Activated T-helper 17 cell treated with anti-CD3 and anti-CD28 coated beads, Interleukin-2, amount 50 U/mL, for 72 hours (primary cell): Measurements from ENCODE around the gene TMEM114. TPM values are rescaled to one million over a fixed set of nuclear protein-coding genes. Genes with fewer than 3 reads are reported as not detected.

ENCODE experiments used
- ATAC-seq: fragments of 150-1000 bp; cut with Tn5 transposase; replicated peaks from 2 replicates; pipeline ENCODE4 v1.10.0; 2021; ENCODE audit warnings: mild to moderate bottlenecking, moderate library complexity
- H3K27ac Mint-ChIP-seq: one replicate; pipeline ENCODE4 v1.8.0; 2022; ENCODE audit warnings: mixed read lengths
- H3K27me3 Mint-ChIP-seq: one replicate; pipeline ENCODE4 v1.8.0; 2022; ENCODE audit warnings: mixed read lengths
- H3K36me3 Mint-ChIP-seq: one replicate; pipeline ENCODE4 v1.8.0; 2022; ENCODE audit warnings: low read depth, mild to moderate bottlenecking, mixed read lengths
- H3K4me1 Mint-ChIP-seq: one replicate; pipeline ENCODE4 v1.8.0; 2022; ENCODE audit warnings: mixed read lengths
- H3K4me3 Mint-ChIP-seq: one replicate; pipeline ENCODE4 v1.8.0; 2022; ENCODE audit warnings: mild to moderate bottlenecking, mixed read lengths
- H3K9me3 Mint-ChIP-seq: one replicate; pipeline ENCODE4 v1.8.0; 2022; ENCODE audit warnings: mixed read lengths
- total RNA-seq, 2 donors: library from RNA; stranded (reverse); gene quantifications; one replicate each; pipeline ENCODE4 v1.2.3, GENCODE V29; 2022

Gene TMEM114
- total RNA-seq, 2 donors from 2014 or later = not detected

- Mint-ChIP-seq H3K36me3 (no peaks in the 10 kb centered on the region), H3K4me1 (no peaks in the 10 kb centered on the region), H3K4me3 (no peak overlapping the region), H3K9me3 (no peaks in the 10 kb centered on the region), H3K27ac (no peak overlapping the region), H3K27me3 (peaks cover 21% of the 10 kb centered on the region)
- no peak for ATAC-seq
Observed at GRCh38 chr16:8530752-8531384, 59.4 kb downstream of the TMEM114 start.

- no peak overlapping the region for H3K4me3 Mint-ChIP-seq
- H3K27me3 Mint-ChIP-seq = peaks cover 26% of the 10 kb centered on the region
- no peaks in the 10 kb centered on the region for H3K36me3 Mint-ChIP-seq
- no peak for ATAC-seq
- no peak overlapping the region for H3K27ac Mint-ChIP-seq
- H3K4me1 Mint-ChIP-seq = no peaks in the 10 kb centered on the region
- H3K9me3 Mint-ChIP-seq = no peaks in the 10 kb centered on the region
Observed at GRCh38 chr16:8528471-8528870, 61.8 kb downstream of the TMEM114 start.

- no peaks in the 10 kb centered on the region for H3K4me1 Mint-ChIP-seq
- no peak for ATAC-seq
- H3K4me3 Mint-ChIP-seq = no peak overlapping the region
- H3K27ac Mint-ChIP-seq = no peak overlapping the region
- no peaks in the 10 kb centered on the region for H3K9me3 Mint-ChIP-seq
- H3K27me3 Mint-ChIP-seq = peaks cover 36% of the 10 kb centered on the region
- no peaks in the 10 kb centered on the region for H3K36me3 Mint-ChIP-seq
Observed at GRCh38 chr16:8523932-8524331, 66.4 kb downstream of the TMEM114 start.

- Mint-ChIP-seq H3K27ac (no peak overlapping the region), H3K9me3 (no peaks in the 10 kb centered on the region), H3K4me1 (no peaks in the 10 kb centered on the region), H3K27me3 (peaks cover 30% of the 10 kb centered on the region), H3K36me3 (no peaks in the 10 kb centered on the region), H3K4me3 (no peak overlapping the region)
- no peak for ATAC-seq
Observed at GRCh38 chr16:8522757-8523156, 67.6 kb downstream of the TMEM114 start.

GRCh38 chr16:8519643-8520042 lies 70.7 kb downstream of the TMEM114 start:
- H3K4me1 Mint-ChIP-seq = no peaks in the 10 kb centered on the region
- H3K27me3 Mint-ChIP-seq = peaks cover 34% of the 10 kb centered on the region
- no peak overlapping the region for H3K4me3 Mint-ChIP-seq

More at GRCh38 chr16:8519643-8520042, 70.7 kb downstream of the TMEM114 start:
- Mint-ChIP-seq H3K27ac (no peak overlapping the region), H3K36me3 (no peaks in the 10 kb centered on the region), H3K9me3 (no peaks in the 10 kb centered on the region)
- no peak for ATAC-seq

Other genes with a start within 250 kb of the TMEM114 start
- gene METTL22, start 31.2 kb upstream of the TMEM114 start, total RNA-seq = 10 to 100 TPM; 28.7 to 40.6 TPM
- 10 to 100 TPM in 1 of 2 donors, 1 to 10 TPM in 1; 4.8 to 10.4 TPM for gene ABAT, start 84.1 kb upstream of the TMEM114 start, total RNA-seq
- gene TMEM186, start 207.1 kb upstream of the TMEM114 start, total RNA-seq = 10 to 100 TPM; 14.2 to 15.4 TPM
- gene PMM2, start 207.3 kb upstream of the TMEM114 start, total RNA-seq = 10 to 100 TPM; 33.0 to 59.1 TPM